PC-9 (cell line): Measurements from ENCODE around the gene TUG1. TPM values are rescaled to one million over a fixed set of nuclear protein-coding genes. Genes with fewer than 3 reads are reported as not detected.

Experiments
- BruUV-seq: library from RNA; stranded (reverse); fragments of 400-500 nt; replicated peaks from 2 replicates; lab custom pipeline; 2021; lab: Mats Ljungman, UMichigan
- CTCF ChIA-PET: fragments of 300-600 bp; sonication (Branson Sonifier 250); formaldehyde crosslinking; loops from one replicate; lab custom pipeline; 2022; ENCODE audit warnings: antibody characterized with exemption; lab: Charles Lee
- POLR2A ChIA-PET: fragments of 300-600 bp; sonication (Branson Sonifier 250); formaldehyde crosslinking; loops from one replicate; lab custom pipeline; 2022; ENCODE audit warnings: antibody characterized with exemption; ENCODE audit not compliant: unreplicated experiment; lab: Charles Lee
- DNase-seq, 2 experiments: peaks; one replicate each; pipeline versions ENCODE4 v3.0.0 to v3.0.0-alpha.2; 2015 to 2022; ENCODE audit warnings: mixed read lengths in 1 of 2
- H2AFZ ChIP-seq: fragments of 200-600 bp; sonication (generic); 2 replicates; pipeline ENCODE4 v1.8.1; 2017; ENCODE audit warnings: antibody characterized with exemption
- H3F3A ChIP-seq: fragments of 200-600 bp; sonication (generic); 2 replicates; pipeline ENCODE4 v1.8.1; 2017; ENCODE audit warnings: antibody characterized with exemption, mild to moderate bottlenecking, low read depth; ENCODE audit not compliant: insufficient read depth
- H3K27ac ChIP-seq: fragments of 200-600 bp; sonication (generic); 2 replicates; pipeline ENCODE4 v1.6.1; 2016; ENCODE audit warnings: mixed run types
- H3K27me3 ChIP-seq: fragments of 200-600 bp; sonication (generic); 2 replicates; pipeline ENCODE4 v1.6.1; 2016; ENCODE audit warnings: low read depth, mixed run types; ENCODE audit not compliant: insufficient read depth
- H3K36me3 ChIP-seq: fragments of 200-600 bp; sonication (generic); 2 replicates; pipeline ENCODE4 v1.6.1; 2016; ENCODE audit warnings: low read depth, mixed run types
- H3K4me1 ChIP-seq: fragments of 200-600 bp; sonication (generic); replicated peaks from 2 replicates; pipeline ENCODE4 v1.6.1; 2016; ENCODE audit warnings: mixed run types; ENCODE audit not compliant: insufficient read depth
- H3K4me2 ChIP-seq: fragments of 200-600 bp; sonication (generic); 2 replicates; pipeline ENCODE4 v1.6.1; 2017; ENCODE audit warnings: mixed run types
- H3K4me3 ChIP-seq: fragments of 200-600 bp; sonication (generic); 2 replicates; pipeline ENCODE4 v1.6.1; 2016; ENCODE audit warnings: mixed run types
- H3K79me2 ChIP-seq: fragments of 200-600 bp; sonication (generic); 2 replicates; pipeline ENCODE4 v1.6.1; 2017; ENCODE audit warnings: low read depth, mixed run types
- H3K9me2 ChIP-seq: fragments of 200-600 bp; sonication (generic); 2 replicates; pipeline ENCODE4 v1.8.1; 2017; ENCODE audit warnings: mild to moderate bottlenecking; ENCODE audit not compliant: insufficient read depth
- H3K9me3 ChIP-seq: fragments of 200-600 bp; sonication (generic); 2 replicates; pipeline ENCODE4 v1.8.1; 2016; ENCODE audit warnings: low read depth; ENCODE audit not compliant: insufficient read depth
- H4K20me1 ChIP-seq: fragments of 200-600 bp; sonication (generic); 2 replicates; pipeline ENCODE4 v1.8.1; 2017; ENCODE audit not compliant: insufficient read depth
- EZH2 ChIP-seq: fragments of 200-600 bp; sonication (generic); IDR thresholded peaks from 2 replicates; pipeline ENCODE4 v1.8.0; 2017; ENCODE audit warnings: antibody characterized with exemption, low read depth
- intact Hi-C: fragments of 100-400 bp; cut with micrococcal nuclease; formaldehyde crosslinking; loops from one replicate; pipeline ENCODE4 v1.10.0; 2022; ENCODE audit not compliant: unreplicated experiment
- total RNA-seq: library from RNA; stranded (reverse); gene quantifications from 2 replicates; pipeline ENCODE4 v1.2.3, GENCODE V29; 2021
- TF ChIP-seq, protein P1 (sequence below): fragments of 200-600 bp; sonication (generic); conservative IDR thresholded peaks from 2 replicates; pipeline ENCODE4 v1.6.1; 2017; ENCODE audit warnings: mixed run types, antibody characterized with exemption, mild to moderate bottlenecking, moderate library complexity

The TUG1 gene
- total RNA-seq, 1 experiment from 2014 or later = 105 TPM

DNA sequence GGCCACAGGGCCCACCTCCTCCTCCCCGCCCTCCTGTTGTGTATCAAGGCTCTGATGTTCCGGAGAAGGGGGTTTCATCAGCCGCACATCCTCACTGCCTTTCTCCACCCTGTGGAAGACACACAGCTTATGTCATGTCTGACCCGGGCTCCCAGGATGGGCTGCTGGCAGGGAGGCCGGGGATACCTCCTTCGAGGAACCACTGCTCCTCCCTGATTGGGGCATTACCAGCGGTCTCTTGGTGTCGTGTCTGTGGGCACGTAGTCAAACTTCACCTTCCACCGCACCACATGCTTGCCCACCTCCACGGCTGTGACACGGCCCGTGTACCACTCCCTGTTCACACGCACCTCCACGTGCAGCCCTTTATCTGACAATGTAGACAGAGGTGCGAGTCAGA, 36.4 kb upstream of the TUG1 start:
- Histone ChIP-seq H3K79me2 (no peaks in the 10 kb centered on the region), H3K27me3 (no peaks in the 10 kb centered on the region), H2AFZ (no peak overlapping the region), H3K36me3 (peaks cover 32% of the 10 kb centered on the region), H3K4me2 (no peak overlapping the region), H3K9me2 (no peaks in the 10 kb centered on the region), H3K9me3 (no peaks in the 10 kb centered on the region), H3K4me1 (no peaks in the 10 kb centered on the region), H3K27ac (no peak overlapping the region), H3K4me3 (no peak overlapping the region), H4K20me1 (peaks cover 12% of the 10 kb centered on the region; the same call in 1 of the 2 replicates), H3F3A (no peaks in the 10 kb centered on the region; the same call in 1 of the 2 replicates)
- no peak for DNase-seq
- no TSS peak for BruUV-seq
- ChIA-PET POLR2A (no interaction called here), CTCF (no interaction called here)
- TF ChIP-seq, protein P1, sequence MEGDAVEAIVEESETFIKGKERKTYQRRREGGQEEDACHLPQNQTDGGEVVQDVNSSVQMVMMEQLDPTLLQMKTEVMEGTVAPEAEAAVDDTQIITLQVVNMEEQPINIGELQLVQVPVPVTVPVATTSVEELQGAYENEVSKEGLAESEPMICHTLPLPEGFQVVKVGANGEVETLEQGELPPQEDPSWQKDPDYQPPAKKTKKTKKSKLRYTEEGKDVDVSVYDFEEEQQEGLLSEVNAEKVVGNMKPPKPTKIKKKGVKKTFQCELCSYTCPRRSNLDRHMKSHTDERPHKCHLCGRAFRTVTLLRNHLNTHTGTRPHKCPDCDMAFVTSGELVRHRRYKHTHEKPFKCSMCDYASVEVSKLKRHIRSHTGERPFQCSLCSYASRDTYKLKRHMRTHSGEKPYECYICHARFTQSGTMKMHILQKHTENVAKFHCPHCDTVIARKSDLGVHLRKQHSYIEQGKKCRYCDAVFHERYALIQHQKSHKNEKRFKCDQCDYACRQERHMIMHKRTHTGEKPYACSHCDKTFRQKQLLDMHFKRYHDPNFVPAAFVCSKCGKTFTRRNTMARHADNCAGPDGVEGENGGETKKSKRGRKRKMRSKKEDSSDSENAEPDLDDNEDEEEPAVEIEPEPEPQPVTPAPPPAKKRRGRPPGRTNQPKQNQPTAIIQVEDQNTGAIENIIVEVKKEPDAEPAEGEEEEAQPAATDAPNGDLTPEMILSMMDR = no peak
- no peak for TF ChIP-seq EZH2
- intact Hi-C loops = no loop called here

DNA sequence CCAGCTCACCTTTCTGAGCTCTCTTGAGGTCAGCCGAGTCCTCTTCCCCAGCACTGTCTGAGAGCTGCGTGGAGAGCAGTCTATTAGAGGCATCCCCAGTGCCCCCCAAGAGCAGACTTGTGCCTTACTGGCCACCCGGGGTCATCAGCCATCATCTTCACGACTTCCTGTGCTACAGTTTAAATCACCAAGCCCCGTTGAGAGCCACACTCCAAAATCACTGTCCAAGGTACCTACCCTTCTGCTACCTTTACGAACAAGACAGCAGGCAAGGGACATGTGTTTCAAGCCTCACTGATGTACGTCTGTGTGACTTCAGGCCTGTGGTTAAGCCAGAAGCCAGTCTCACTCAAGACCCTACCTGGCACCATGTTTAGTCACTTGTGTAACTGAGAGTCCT, 35.6 kb upstream of the TUG1 start:
- peaks cover 32% of the 10 kb centered on the region for H3K36me3 ChIP-seq
- ChIA-PET CTCF (no interaction called here), POLR2A (no interaction called here)
- no TSS peak for BruUV-seq
- H2AFZ ChIP-seq = no peak overlapping the region
- TF ChIP-seq EZH2 = no peak
- TF ChIP-seq, protein P1 = no peak
- H3K27me3 ChIP-seq = no peaks in the 10 kb centered on the region
- DNase-seq = no peak
- no peaks in the 10 kb centered on the region for H3K9me2 ChIP-seq
- no peak overlapping the region for H3K27ac ChIP-seq
- H3K4me2 ChIP-seq = no peak overlapping the region
- H4K20me1 ChIP-seq = peaks cover 12% of the 10 kb centered on the region; the same call in 1 of the 2 replicates
- no peaks in the 10 kb centered on the region for H3K4me1 ChIP-seq
- no peaks in the 10 kb centered on the region for H3K79me2 ChIP-seq
- no peak overlapping the region for H3K4me3 ChIP-seq
- intact Hi-C loops = no loop called here
- H3F3A ChIP-seq = no peaks in the 10 kb centered on the region; the same call in 1 of the 2 replicates
- H3K9me3 ChIP-seq = no peaks in the 10 kb centered on the region

DNA sequence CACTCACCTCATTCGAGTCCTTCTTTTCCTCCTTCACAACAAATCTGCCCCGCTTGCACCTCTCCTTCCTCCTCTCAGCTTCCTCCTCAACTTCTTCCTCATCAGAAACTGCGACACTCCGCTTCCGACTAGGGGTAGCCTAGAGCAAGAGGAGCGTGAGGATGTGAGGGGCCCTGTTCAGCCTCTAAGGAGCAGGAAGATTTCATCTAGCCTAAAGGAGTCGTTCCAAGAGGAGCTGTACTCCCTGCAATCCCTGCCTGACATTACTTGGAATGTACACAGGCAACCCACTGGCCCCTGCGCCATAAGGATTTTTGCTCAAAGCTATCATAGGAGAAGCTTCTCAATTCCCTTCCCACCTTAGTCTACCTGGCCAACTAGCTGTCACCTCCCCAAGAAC, 35.0 kb upstream of the TUG1 start:
- no peak for DNase-seq
- Histone ChIP-seq H3K4me1 (no peaks in the 10 kb centered on the region), H3K9me2 (no peaks in the 10 kb centered on the region), H3K79me2 (no peaks in the 10 kb centered on the region), H3K36me3 (peaks cover 33% of the 10 kb centered on the region), H4K20me1 (peaks cover 8% of the 10 kb centered on the region; the same call in 1 of the 2 replicates), H3K27me3 (no peaks in the 10 kb centered on the region), H3K4me3 (no peak overlapping the region), H3F3A (no peaks in the 10 kb centered on the region; the same call in 1 of the 2 replicates), H3K27ac (no peak overlapping the region), H3K4me2 (no peak overlapping the region), H2AFZ (no peak overlapping the region), H3K9me3 (no peaks in the 10 kb centered on the region)
- ChIA-PET POLR2A (no interaction called here), CTCF (no interaction called here)
- BruUV-seq = no TSS peak
- no peak for TF ChIP-seq EZH2
- TF ChIP-seq, protein P1 = no peak
- intact Hi-C loops = no loop called here
